IMR-90 (cell line): ENCODE data around the gene SERPINB10. TPM values are rescaled to one million over a fixed set of nuclear protein-coding genes. Genes with fewer than 3 reads are reported as not detected.

ENCODE experiments used
- ATAC-seq: fragments of 200-7000 bp; cut with Tn5 transposase; 2 replicates; pipeline ENCODE4 v1.9.1; 2020; ENCODE audit warnings: low read depth, mild to moderate bottlenecking, moderate library complexity
- BruUV-seq: library from RNA; stranded (reverse); fragments of 400-500 nt; replicated peaks from 2 replicates; lab custom pipeline; 2021; lab: Mats Ljungman, UMichigan
- CTCF ChIA-PET: fragments of 300-600 bp; formaldehyde crosslinking; extraction: SDS; loops from one replicate; lab custom pipeline; 2021; ENCODE audit warnings: antibody characterized with exemption; lab: Yijun Ruan, JAX
- POLR2A ChIA-PET: fragments of 300-600 bp; sonication (Branson Sonifier 250); formaldehyde crosslinking; loops from one replicate; lab custom pipeline; 2022; ENCODE audit warnings: antibody characterized with exemption; ENCODE audit not compliant: unreplicated experiment; lab: Charles Lee
- DNase-seq: peaks from one replicate; pipeline ENCODE4 v3.0.0; 2013
- H2AFZ ChIP-seq: replicated peaks from 2 replicates; pipeline ENCODE3; 2013; ENCODE audit warnings: low read length, mild to moderate bottlenecking; ENCODE audit not compliant: poor library complexity
- H2AK5ac ChIP-seq: 2 replicates; pipeline ENCODE4 v1.6.1; 2013; ENCODE audit warnings: low read depth, low read length, inconsistent platforms
- H2AK9ac ChIP-seq: replicated peaks from 2 replicates; pipeline ENCODE3; 2013; ENCODE audit warnings: mild to moderate bottlenecking, low read depth, low read length, moderate library complexity; ENCODE audit not compliant: poor library complexity
- H2BK120ac ChIP-seq: 2 replicates; pipeline ENCODE4 v1.6.1; 2013; ENCODE audit warnings: low read depth, low read length, inconsistent platforms
- H2BK15ac ChIP-seq: 3 replicates; pipeline ENCODE4 v1.6.1; 2013; ENCODE audit warnings: low read depth, low read length, inconsistent platforms
- H2BK20ac ChIP-seq: 2 replicates; pipeline ENCODE4 v1.6.1; 2013; ENCODE audit warnings: low read depth, mild to moderate bottlenecking, inconsistent platforms, low read length, moderate library complexity
- H2BK5ac ChIP-seq: 2 replicates; pipeline ENCODE4 v1.6.1; 2013; ENCODE audit warnings: mild to moderate bottlenecking, low read depth, low read length, inconsistent platforms; ENCODE audit not compliant: poor library complexity, severe bottlenecking
- H3K14ac ChIP-seq: replicated peaks from 2 replicates; pipeline ENCODE4 v1.6.1; 2013; ENCODE audit warnings: low read depth, low read length, inconsistent platforms
- H3K18ac ChIP-seq: 2 replicates; pipeline ENCODE4 v1.6.1; 2013; ENCODE audit warnings: low read depth, low read length, control low read depth
- H3K23ac ChIP-seq: 2 replicates; pipeline ENCODE4 v1.6.1; 2013; ENCODE audit warnings: low read depth, low read length, inconsistent platforms
- H3K27ac ChIP-seq: 2 replicates; pipeline ENCODE4 v1.5.1; 2013; ENCODE audit warnings: mild to moderate bottlenecking, control low read depth, low read length; ENCODE audit not compliant: insufficient read depth
- H3K27me3 ChIP-seq: 2 replicates; pipeline ENCODE4 v1.6.1; 2013; ENCODE audit warnings: low read length; ENCODE audit not compliant: control insufficient read depth, insufficient read depth
- H3K36me3 ChIP-seq: 2 replicates; pipeline ENCODE4 v1.6.1; 2013; ENCODE audit warnings: low read length, mixed read lengths; ENCODE audit not compliant: control insufficient read depth, insufficient read depth
- H3K4ac ChIP-seq: 2 replicates; pipeline ENCODE4 v1.6.1; 2013; ENCODE audit warnings: low read depth, low read length, inconsistent platforms
- H3K4me1 ChIP-seq: 2 replicates; pipeline ENCODE4 v1.6.1; 2013; ENCODE audit warnings: low read length, mixed read lengths; ENCODE audit not compliant: control insufficient read depth, insufficient read depth
- H3K4me2 ChIP-seq: 2 replicates; pipeline ENCODE4 v1.6.1; 2013; ENCODE audit warnings: low read depth, mild to moderate bottlenecking, control low read depth, low read length, moderate library complexity
- H3K4me3 ChIP-seq: 2 replicates; pipeline ENCODE4 v1.5.1; 2013; ENCODE audit warnings: low read depth, mild to moderate bottlenecking, control low read depth, low read length, moderate library complexity; ENCODE audit not compliant: insufficient read depth
- H3K56ac ChIP-seq: 2 replicates; pipeline ENCODE4 v1.6.1; 2013; ENCODE audit warnings: low read length, inconsistent platforms; ENCODE audit not compliant: insufficient read depth; ENCODE audit errors: extremely low read depth
- H3K79me1 ChIP-seq, 2 experiments: 2 replicates each; pipeline ENCODE4 v1.6.1; 2013; ENCODE audit warnings: low read length in 2 of 2, inconsistent platforms in 1 of 2, low read depth in 1 of 2
- H3K9ac ChIP-seq: 2 replicates; pipeline ENCODE4 v1.6.1; 2013; ENCODE audit warnings: low read depth, low read length, control low read depth
- H3K9me1 ChIP-seq: 2 replicates; pipeline ENCODE4 v1.6.1; 2013; ENCODE audit warnings: low read length, inconsistent platforms; ENCODE audit not compliant: insufficient read depth
- H3K9me3 ChIP-seq: 2 replicates; pipeline ENCODE4 v1.6.1; 2013; ENCODE audit warnings: low read length; ENCODE audit not compliant: control insufficient read depth, insufficient read depth
- H4K20me1 ChIP-seq: 2 replicates; pipeline ENCODE4 v1.6.1; 2013; ENCODE audit warnings: low read length, inconsistent platforms; ENCODE audit not compliant: insufficient read depth
- H4K5ac ChIP-seq: 2 replicates; pipeline ENCODE4 v1.6.1; 2013; ENCODE audit warnings: mild to moderate bottlenecking, low read depth, low read length, control low read depth
- H4K8ac ChIP-seq, 2 experiments: 2 replicates each; pipeline ENCODE4 v1.6.1; 2013; ENCODE audit warnings: low read depth in 2 of 2, low read length in 2 of 2, control low read depth in 1 of 2, inconsistent platforms in 1 of 2
- H4K91ac ChIP-seq: 2 replicates; pipeline ENCODE4 v1.6.1; 2013; ENCODE audit warnings: low read depth, low read length, inconsistent platforms; ENCODE audit not compliant: insufficient read depth
- CHD1 ChIP-seq: IDR thresholded peaks from 2 replicates; pipeline ENCODE4 v1.6.1; 2012; ENCODE audit warnings: low read depth, low read length, improper control_type of control experiment
- MAFK ChIP-seq: IDR thresholded peaks from 2 replicates; pipeline ENCODE4 v1.6.1; 2012; ENCODE audit warnings: low read depth, low read length, improper control_type of control experiment
- WGBS, 2 experiments: methylation state at CpG; one replicate each; pipeline versions ENCODE4 v1.1.5 to v1.1.7; 2013; ENCODE audit warnings: missing lambda C conversion rate in 2 of 2; ENCODE audit not compliant: insufficient read length in 1 of 2; ENCODE audit errors: extremely low coverage in 2 of 2; 5-methylcytosine and 5-hydroxymethylcytosine counted together
- dilution Hi-C: fragments of 300-500 bp; cut with HindIII; formaldehyde crosslinking; loops from one replicate; pipeline ENCODE4 v1.14.3; 2018; ENCODE audit warnings: low sequenced_read_pairs; ENCODE audit not compliant: unreplicated experiment
- in situ Hi-C: fragments of 300-500 bp; cut with MboI; formaldehyde crosslinking; loops from 3 replicates; pipeline ENCODE4 v1.14.3; 2019; ENCODE audit warnings: low sequenced_read_pairs, inconsistent platforms, mixed read lengths
- intact Hi-C: fragments of 100-400 bp; cut with micrococcal nuclease; formaldehyde crosslinking; loops from 2 replicates; pipeline ENCODE4 v1.10.0; 2022
- polyA plus RNA-seq, 3 experiments: library from polyadenylated mRNA; depleted of rRNA; stranded (reverse); fragments of >200 nt; gene quantifications; 2 replicates each; pipeline ENCODE4 v1.2.3, GENCODE V29; 2012; ENCODE audit warnings: low replicate concordance in 1 of 3
- total RNA-seq: library from RNA; depleted of rRNA; stranded (reverse); fragments of >200 nt; gene quantifications from 2 replicates; pipeline ENCODE4 v1.2.3, GENCODE V29; 2012
- TF ChIP-seq, protein P1 (sequence below): fragments of 150-350 bp; IDR thresholded peaks from 2 replicates; pipeline ENCODE4 v1.6.1; 2016; ENCODE audit warnings: low read depth, mild to moderate bottlenecking, low read length, moderate library complexity, borderline replicate concordance
- TF ChIP-seq, protein P2 (sequence below): conservative IDR thresholded peaks from 2 replicates; pipeline ENCODE4 v1.5.1; 2012; ENCODE audit warnings: mild to moderate bottlenecking, low read depth, low read length, improper control_type of control experiment

The SERPINB10 gene
- total and polyA plus RNA-seq, 2 of the 4 experiments (the other 2 are of a cell fraction): not detected

DNA sequence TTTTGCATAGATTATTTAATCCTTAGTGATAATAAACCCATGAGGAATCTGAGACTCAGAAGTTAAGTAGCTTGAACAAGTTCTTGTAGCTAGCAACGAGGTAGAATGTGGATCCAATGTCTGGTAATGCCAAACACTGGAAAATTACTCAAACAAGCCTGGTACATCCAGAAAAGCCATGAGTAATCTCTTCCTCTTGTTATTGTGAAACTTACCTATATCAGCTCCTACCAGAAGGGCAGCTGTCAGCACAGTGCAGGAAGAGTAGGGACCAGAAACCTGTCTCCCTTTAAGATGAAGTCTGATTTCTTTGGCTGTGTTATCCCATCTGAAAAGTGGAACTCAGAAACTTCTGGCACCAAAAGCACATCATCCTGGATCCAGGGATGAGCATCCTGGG, 54.4 kb downstream of the SERPINB10 start:
- ChIA-PET CTCF (interaction anchor here (0.8 to 1.2 kb wide), 2 partner anchors 13 to 32 kb away, joined by 3 to 4 read pairs; no protein-coding TSS in a partner anchor), POLR2A (no interaction called here)
- Histone ChIP-seq H2BK120ac (no peak overlapping the region), H3K4me2 (no peak overlapping the region), H3K4me3 (no peak overlapping the region), H3K9ac (no peak overlapping the region), H4K8ac (no peak overlapping the region), H4K20me1 (no peaks in the 10 kb centered on the region), H4K91ac (no peak overlapping the region), H3K23ac (no peak overlapping the region), H2BK15ac (no peak overlapping the region), H3K4me1 (no peaks in the 10 kb centered on the region), H2AK9ac (no peak overlapping the region), H3K9me3 (no peaks in the 10 kb centered on the region), H2AK5ac (no peak overlapping the region), H3K36me3 (no peaks in the 10 kb centered on the region), H3K56ac (no peak overlapping the region), H2BK5ac (no peak overlapping the region), H3K9me1 (no peaks in the 10 kb centered on the region), H3K27me3 (peaks cover 24% of the 10 kb centered on the region), H3K14ac (no peak overlapping the region), H3K79me1 (no peaks in the 10 kb centered on the region), H2BK20ac (no peak overlapping the region), H2AFZ (no peak overlapping the region), H3K18ac (no peak overlapping the region), H3K27ac (no peak overlapping the region), H3K4ac (no peak overlapping the region), H4K5ac (no peak overlapping the region)
- in situ Hi-C loops: no loop called here
- no TSS peak for BruUV-seq
- no peak for DNase-seq
- no CpG with 5 or more reads among the region's 1 CpG for WGBS, 2 experiments
- intact Hi-C loops: no loop called here
- ATAC-seq: no peak
- dilution Hi-C loops: no loop called here
- no peak for TF ChIP-seq CHD1
- no peak for TF ChIP-seq MAFK
- TF ChIP-seq, protein P1, sequence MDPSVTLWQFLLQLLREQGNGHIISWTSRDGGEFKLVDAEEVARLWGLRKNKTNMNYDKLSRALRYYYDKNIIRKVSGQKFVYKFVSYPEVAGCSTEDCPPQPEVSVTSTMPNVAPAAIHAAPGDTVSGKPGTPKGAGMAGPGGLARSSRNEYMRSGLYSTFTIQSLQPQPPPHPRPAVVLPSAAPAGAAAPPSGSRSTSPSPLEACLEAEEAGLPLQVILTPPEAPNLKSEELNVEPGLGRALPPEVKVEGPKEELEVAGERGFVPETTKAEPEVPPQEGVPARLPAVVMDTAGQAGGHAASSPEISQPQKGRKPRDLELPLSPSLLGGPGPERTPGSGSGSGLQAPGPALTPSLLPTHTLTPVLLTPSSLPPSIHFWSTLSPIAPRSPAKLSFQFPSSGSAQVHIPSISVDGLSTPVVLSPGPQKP: no peak
- TF ChIP-seq, protein P2, sequence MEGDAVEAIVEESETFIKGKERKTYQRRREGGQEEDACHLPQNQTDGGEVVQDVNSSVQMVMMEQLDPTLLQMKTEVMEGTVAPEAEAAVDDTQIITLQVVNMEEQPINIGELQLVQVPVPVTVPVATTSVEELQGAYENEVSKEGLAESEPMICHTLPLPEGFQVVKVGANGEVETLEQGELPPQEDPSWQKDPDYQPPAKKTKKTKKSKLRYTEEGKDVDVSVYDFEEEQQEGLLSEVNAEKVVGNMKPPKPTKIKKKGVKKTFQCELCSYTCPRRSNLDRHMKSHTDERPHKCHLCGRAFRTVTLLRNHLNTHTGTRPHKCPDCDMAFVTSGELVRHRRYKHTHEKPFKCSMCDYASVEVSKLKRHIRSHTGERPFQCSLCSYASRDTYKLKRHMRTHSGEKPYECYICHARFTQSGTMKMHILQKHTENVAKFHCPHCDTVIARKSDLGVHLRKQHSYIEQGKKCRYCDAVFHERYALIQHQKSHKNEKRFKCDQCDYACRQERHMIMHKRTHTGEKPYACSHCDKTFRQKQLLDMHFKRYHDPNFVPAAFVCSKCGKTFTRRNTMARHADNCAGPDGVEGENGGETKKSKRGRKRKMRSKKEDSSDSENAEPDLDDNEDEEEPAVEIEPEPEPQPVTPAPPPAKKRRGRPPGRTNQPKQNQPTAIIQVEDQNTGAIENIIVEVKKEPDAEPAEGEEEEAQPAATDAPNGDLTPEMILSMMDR: no peak
